T-helper 2 cell treated with Interferon-gamma antibody and Interleukin-4, amounts not matched to agents 5 μg/mL and 100 μg/mL, for 36 hours (primary cell): ENCODE measurements around the gene SLC14A1.
"Not testable (repeated sequence)": the region's sequence is repeated elsewhere in the genome, so short reads cannot be mapped to it uniquely, and the experiment has no call there.

ENCODE experiments used
- DNase-seq: peaks from one replicate; pipeline ENCODE4 v3.0.0; 2021; ENCODE audit warnings: low spot score
- H3K27ac Mint-ChIP-seq: one replicate; pipeline ENCODE4 v1.8.0; 2021; ENCODE audit warnings: mild to moderate bottlenecking, mixed read lengths
- H3K27me3 Mint-ChIP-seq: one replicate; pipeline ENCODE4 v1.8.0; 2021; ENCODE audit warnings: low read depth, mixed read lengths
- H3K36me3 Mint-ChIP-seq: one replicate; pipeline ENCODE4 v1.8.0; 2021; ENCODE audit warnings: low read depth, mixed read lengths
- H3K4me1 Mint-ChIP-seq: one replicate; pipeline ENCODE4 v1.8.0; 2021; ENCODE audit warnings: low read depth, mixed read lengths
- H3K4me3 Mint-ChIP-seq: one replicate; pipeline ENCODE4 v1.8.0; 2022; ENCODE audit warnings: mild to moderate bottlenecking, moderate library complexity, mixed read lengths
- H3K9me3 Mint-ChIP-seq: one replicate; pipeline ENCODE4 v1.8.0; 2021; ENCODE audit warnings: mixed read lengths

The SLC14A1 gene

DNA sequence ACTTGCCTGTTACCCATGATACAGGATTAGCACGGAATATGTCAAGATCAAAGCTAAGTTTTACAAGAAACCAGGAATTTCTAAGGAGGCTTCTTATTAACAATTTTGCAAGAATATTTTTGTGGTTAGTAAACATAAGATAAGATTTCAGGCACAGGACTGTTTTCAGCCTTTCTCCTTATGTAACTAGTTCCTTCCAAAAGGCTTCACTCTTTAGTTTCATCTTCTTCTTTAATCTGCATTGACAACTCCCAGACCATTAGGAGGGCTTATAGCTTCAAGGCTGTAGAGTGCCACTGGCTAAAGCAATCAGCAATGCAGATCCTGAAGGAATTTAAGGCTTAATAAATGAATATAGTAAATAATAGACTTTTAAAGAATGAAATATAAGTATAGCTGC, 29.3 kb downstream of the SLC14A1 start:
- Mint-ChIP-seq H3K4me3 (no peak overlapping the region), H3K9me3 (no peaks in the 10 kb centered on the region), H3K36me3 (no peaks in the 10 kb centered on the region), H3K4me1 (no peaks in the 10 kb centered on the region), H3K27me3 (peaks cover 8% of the 10 kb centered on the region), H3K27ac (no peak overlapping the region)
- no peak for DNase-seq

DNA sequence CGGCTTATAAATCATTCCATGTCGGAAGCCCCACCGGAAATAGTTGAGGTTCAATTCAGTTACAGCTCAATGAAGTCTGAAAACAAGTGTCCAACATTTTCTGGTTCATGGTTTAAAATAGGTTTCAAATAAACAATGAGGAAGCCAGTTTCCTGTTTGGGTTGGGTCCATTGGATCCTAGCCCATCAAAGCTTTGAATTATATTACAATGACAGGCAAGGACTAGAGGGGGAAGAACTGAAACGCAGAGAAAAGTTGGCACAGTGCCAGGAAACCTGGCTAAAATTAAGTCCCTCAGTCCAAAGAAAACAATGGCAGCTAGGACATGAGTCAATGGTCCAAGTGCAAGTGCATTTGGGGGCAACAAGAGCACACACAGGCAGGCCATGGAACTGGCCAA, 32.0 kb downstream of the SLC14A1 start:
- Mint-ChIP-seq H3K4me3 (no peak overlapping the region), H3K27ac (no peak overlapping the region), H3K27me3 (peaks cover 9% of the 10 kb centered on the region), H3K4me1 (no peaks in the 10 kb centered on the region), H3K36me3 (no peaks in the 10 kb centered on the region), H3K9me3 (no peaks in the 10 kb centered on the region)
- no peak for DNase-seq

GRCh38 chr18:45757005-45757404, 33.0 kb downstream of the SLC14A1 start:
- H3K9me3 Mint-ChIP-seq, result no peaks in the 10 kb centered on the region
- no peaks in the 10 kb centered on the region for H3K36me3 Mint-ChIP-seq
- H3K27ac Mint-ChIP-seq, result no peak overlapping the region
- H3K4me3 Mint-ChIP-seq, result no peak overlapping the region
- peaks cover 9% of the 10 kb centered on the region for H3K27me3 Mint-ChIP-seq
- no peaks in the 10 kb centered on the region for H3K4me1 Mint-ChIP-seq
- no peak for DNase-seq

DNA sequence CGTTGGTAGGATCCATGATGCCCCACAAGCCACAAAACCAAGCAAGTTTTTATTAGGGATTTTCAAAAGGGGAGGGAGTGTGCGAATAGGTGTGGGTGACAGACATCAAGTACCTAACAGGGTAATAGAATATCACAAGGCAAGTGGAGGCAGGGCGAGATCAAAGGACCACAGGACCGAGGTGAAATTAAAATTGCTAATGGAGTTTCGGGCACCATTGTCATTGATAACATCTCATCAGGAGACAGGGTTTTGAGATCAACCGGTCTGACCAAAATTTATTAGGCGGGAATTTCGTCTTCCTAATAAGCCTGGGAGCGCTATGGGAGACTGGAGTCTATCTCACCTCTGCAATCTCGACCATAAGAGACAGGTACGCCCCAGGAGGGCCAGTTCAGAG, 33.7 kb downstream of the SLC14A1 start:
- H3K4me1 Mint-ChIP-seq, H3K4me3 Mint-ChIP-seq, H3K27ac Mint-ChIP-seq, H3K36me3 Mint-ChIP-seq, H3K27me3 Mint-ChIP-seq, DNase-seq, H3K9me3 Mint-ChIP-seq: not testable (repeated sequence)

- peaks cover 2% of the 10 kb centered on the region for H3K27me3 Mint-ChIP-seq
- no peak for DNase-seq
- no peaks in the 10 kb centered on the region for H3K36me3 Mint-ChIP-seq
- no peak overlapping the region for H3K27ac Mint-ChIP-seq
- H3K4me3 Mint-ChIP-seq, result no peak overlapping the region
- no peaks in the 10 kb centered on the region for H3K9me3 Mint-ChIP-seq
- no peaks in the 10 kb centered on the region for H3K4me1 Mint-ChIP-seq
Observed at GRCh38 chr18:45760462-45761036, 36.6 kb downstream of the SLC14A1 start.

DNA sequence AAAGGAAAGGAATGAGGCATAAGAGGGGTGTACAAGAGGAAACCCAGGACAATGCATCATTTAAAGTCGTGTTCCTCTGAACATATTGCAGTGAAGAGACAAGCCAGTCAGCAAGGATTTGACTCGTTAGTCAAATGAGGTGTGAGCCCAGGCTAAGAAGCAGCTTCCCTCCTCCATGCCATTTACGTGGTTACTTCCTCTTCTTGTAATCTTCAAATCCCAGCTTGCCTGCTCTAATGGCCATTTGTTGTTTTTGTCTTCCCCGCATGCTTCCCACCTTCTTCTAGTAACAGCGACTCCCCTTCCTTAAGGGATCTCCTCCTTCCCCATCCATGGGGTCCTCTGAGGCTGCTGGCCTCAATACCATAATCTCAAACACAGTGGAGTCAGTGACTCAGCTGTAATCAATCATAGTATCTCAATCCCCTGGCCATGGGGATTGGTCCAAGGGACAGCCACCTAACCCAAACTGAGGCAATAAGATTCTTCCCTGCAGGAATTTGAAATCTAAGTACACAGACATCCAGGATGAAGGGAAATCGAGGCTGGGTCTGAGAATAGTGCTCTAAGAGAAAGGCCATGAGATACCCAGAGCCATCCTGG, 37.6 kb downstream of the SLC14A1 start:
- no peaks in the 10 kb centered on the region for H3K4me1 Mint-ChIP-seq
- no peaks in the 10 kb centered on the region for H3K36me3 Mint-ChIP-seq
- no peaks in the 10 kb centered on the region for H3K9me3 Mint-ChIP-seq
- H3K27ac Mint-ChIP-seq, result no peak overlapping the region
- peaks cover 4% of the 10 kb centered on the region for H3K27me3 Mint-ChIP-seq
- no peak overlapping the region for H3K4me3 Mint-ChIP-seq
- no peak for DNase-seq

DNA sequence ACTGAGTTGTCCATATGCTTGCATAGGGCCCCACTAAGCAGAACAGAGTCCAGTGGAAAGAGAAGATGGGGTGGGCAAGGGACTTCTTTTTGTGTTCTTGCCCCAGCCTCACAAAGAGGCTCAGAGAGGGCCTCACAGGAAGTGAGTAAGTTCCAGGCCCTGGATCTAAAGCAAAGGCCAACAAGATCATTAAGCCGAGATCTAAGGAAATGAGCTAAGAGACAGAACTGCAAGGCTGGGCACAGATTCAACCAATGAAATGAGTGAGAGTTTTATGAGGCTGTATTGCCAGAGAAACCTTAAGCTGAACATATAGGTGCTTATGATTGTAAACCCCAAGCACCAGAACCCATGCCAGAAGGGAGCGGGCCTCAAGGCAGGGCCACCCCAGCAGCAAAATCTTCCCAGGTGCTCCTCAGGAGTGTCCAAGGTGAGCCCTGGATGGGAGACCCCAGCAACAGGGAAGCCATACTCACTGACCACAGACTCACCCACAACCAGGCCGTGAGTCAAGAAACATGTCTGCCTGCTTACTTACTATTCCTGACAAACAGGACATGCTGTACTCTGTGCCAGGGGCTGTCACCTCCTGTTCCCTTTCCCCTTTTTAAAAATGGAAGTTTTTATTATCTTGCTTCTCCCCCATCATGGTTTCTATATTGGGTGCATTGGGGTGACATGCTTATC, 40.2 kb downstream of the SLC14A1 start:
- Mint-ChIP-seq H3K4me3 (no peak overlapping the region), H3K27me3 (peaks cover 8% of the 10 kb centered on the region), H3K36me3 (no peaks in the 10 kb centered on the region), H3K27ac (no peak overlapping the region), H3K9me3 (no peaks in the 10 kb centered on the region), H3K4me1 (no peaks in the 10 kb centered on the region)
- no peak for DNase-seq

DNA sequence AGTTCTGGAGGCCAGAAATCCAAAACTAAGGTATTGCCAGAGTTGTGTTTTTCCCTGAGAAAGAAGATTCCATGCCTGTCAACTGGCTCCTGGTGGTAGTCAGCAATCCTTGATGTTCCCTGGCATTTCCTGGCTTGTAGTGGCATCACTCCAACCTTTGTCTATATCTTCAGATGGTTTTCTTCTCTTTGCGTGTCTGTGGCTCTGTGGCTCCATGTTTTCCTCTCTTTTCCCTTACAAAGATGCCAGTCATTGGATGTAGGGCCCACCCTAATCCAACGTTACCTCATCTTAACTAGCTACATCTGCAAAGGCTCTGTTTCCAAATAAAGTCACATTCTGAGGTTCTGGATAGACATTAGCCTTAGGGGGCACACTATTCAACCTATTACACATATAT, 41.8 kb downstream of the SLC14A1 start:
- H3K4me1 Mint-ChIP-seq, result peaks cover 2% of the 10 kb centered on the region
- no peak for DNase-seq
- H3K9me3 Mint-ChIP-seq, result no peaks in the 10 kb centered on the region
- peaks cover 16% of the 10 kb centered on the region for H3K27me3 Mint-ChIP-seq
- H3K27ac Mint-ChIP-seq, result no peak overlapping the region
- H3K36me3 Mint-ChIP-seq, result no peaks in the 10 kb centered on the region
- no peak overlapping the region for H3K4me3 Mint-ChIP-seq

GRCh38 chr18:45771587-45772480, 47.9 kb downstream of the SLC14A1 start:
- Mint-ChIP-seq H3K36me3 (peaks cover 2% of the 10 kb centered on the region), H3K9me3 (no peaks in the 10 kb centered on the region), H3K27me3 (peaks cover 51% of the 10 kb centered on the region), H3K27ac (no peak overlapping the region), H3K4me1 (peaks cover 23% of the 10 kb centered on the region), H3K4me3 (no peak overlapping the region)
- DNase-seq, result no peak

DNA sequence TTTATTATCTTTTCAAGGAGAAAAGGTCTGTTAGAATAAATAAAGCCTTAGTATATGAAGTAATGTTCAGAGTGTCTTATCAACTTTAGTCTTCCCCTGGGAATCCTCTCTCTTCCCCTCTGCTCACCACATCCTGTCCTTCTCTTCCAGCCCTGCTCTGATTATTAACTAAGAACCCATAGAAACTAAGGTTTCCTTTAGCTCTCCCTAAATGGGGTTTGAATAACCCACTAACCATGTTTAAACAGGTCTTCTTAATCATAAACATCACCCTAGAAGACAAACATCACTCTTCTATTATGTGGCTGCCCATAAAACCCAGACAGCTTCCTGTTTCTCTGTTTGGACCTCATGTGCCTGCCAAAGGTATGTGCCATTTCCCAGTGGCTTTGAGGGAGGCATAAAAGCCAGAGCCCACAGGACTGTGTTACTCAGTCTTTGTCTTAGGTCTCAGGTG, 50.1 kb downstream of the SLC14A1 start:
- Mint-ChIP-seq H3K27ac (no peak overlapping the region), H3K9me3 (no peaks in the 10 kb centered on the region), H3K4me3 (no peak overlapping the region), H3K4me1 (peaks cover 23% of the 10 kb centered on the region), H3K27me3 (peaks cover 64% of the 10 kb centered on the region), H3K36me3 (peaks cover 2% of the 10 kb centered on the region)
- no peak for DNase-seq

DNA sequence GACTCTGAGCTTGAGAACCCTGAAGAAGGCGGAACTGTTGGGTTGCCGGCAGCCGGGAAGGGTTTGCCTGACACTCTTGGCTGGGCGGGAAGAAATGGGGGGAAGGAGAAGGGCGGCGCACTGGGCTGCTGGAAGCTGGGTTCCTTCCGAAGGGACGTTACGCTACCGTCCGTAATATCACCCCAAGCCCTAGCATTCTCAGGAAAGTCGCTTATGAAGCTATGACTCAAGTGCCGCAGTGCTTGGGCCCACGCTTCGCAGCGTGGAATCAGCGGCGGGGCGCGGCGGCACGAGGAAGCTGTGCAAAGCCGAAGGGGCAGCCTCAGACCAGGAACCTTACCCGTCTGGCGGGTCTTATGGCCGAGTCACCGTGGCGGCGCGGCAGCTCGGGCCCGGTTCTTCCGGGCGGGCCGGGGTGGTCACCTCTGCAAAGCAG, 51.3 kb downstream of the SLC14A1 start:
- Mint-ChIP-seq H3K27me3 (peaks cover 60% of the 10 kb centered on the region), H3K4me3 (peak overlapping the region; percentile 76), H3K36me3 (peaks cover 2% of the 10 kb centered on the region), H3K27ac (no peak overlapping the region), H3K9me3 (no peaks in the 10 kb centered on the region), H3K4me1 (peaks cover 23% of the 10 kb centered on the region)
- peak; percentile 40 for DNase-seq

DNA sequence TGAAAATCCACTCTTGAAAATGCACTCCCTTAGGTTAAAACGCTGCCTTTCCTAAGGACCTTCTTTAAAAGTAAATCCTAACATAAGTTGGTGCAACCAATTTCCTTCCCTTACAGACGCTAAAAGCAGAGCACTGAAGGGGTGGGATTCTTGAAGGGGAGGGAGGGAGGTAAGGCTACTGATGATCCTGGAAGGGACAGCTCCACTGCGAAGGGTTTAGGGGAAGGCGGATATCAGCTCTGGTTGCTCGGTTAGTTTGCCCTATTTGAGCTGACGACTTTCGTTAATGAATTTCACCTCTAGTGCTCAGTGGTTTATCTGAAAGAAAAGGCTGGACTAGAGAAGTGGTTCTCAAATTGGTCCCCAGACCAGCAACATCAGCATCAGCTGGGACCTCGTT, 51.8 kb downstream of the SLC14A1 start:
- DNase-seq, result no peak
- no peaks in the 10 kb centered on the region for H3K9me3 Mint-ChIP-seq
- peak overlapping the region; percentile 76 for H3K4me3 Mint-ChIP-seq
- H3K4me1 Mint-ChIP-seq, result peaks cover 21% of the 10 kb centered on the region
- H3K36me3 Mint-ChIP-seq, result peaks cover 2% of the 10 kb centered on the region
- H3K27ac Mint-ChIP-seq, result no peak overlapping the region
- peaks cover 62% of the 10 kb centered on the region for H3K27me3 Mint-ChIP-seq

DNA sequence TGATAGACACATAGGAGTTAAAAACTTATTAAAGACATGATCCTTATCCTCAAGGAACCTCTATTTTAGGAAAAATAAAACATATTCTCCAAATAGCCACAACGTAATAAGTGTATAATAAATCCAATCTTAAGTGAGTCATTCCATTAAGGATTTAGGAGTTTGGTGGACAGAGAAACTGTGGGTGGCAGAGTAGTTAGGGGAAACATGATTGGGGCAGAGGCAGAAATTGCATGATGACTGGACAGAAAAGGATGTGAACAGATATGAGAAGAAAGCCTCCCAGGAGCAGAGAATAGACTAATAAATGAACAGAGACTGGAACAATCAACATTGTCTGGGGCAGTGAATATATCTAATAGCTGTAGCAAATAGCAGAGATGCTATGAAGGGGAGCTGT, 53.4 kb downstream of the SLC14A1 start:
- Mint-ChIP-seq H3K4me3 (no peak overlapping the region), H3K4me1 (peaks cover 14% of the 10 kb centered on the region), H3K27me3 (peaks cover 62% of the 10 kb centered on the region), H3K36me3 (peaks cover 2% of the 10 kb centered on the region), H3K27ac (no peak overlapping the region), H3K9me3 (no peaks in the 10 kb centered on the region)
- no peak for DNase-seq

DNA sequence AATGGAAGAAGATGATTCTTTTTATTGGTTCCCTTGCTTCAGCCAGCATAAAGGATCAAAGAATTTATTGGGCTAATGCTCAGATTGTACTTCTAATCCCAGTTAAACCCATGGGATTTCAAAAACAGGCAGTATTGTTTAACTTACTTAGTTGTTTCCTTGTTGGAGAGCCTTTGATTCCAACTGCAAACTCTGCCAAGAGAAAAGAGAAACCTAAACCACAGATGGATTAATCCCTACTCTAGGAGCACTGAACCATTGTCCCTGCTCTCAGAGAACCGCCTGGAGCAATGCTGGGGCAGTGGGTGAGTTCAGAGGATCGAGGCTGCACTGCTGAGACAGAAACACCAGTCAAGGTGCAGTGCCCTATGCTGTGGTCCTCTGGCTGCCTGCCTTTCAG, 56.6 kb downstream of the SLC14A1 start:
- no peaks in the 10 kb centered on the region for H3K4me1 Mint-ChIP-seq
- no peak overlapping the region for H3K27ac Mint-ChIP-seq
- no peaks in the 10 kb centered on the region for H3K9me3 Mint-ChIP-seq
- no peak for DNase-seq
- peaks cover 50% of the 10 kb centered on the region for H3K27me3 Mint-ChIP-seq
- H3K4me3 Mint-ChIP-seq, result no peak overlapping the region
- no peaks in the 10 kb centered on the region for H3K36me3 Mint-ChIP-seq
